ENCODE results near the gene PRPF39. TPM values are rescaled to one million over a fixed set of nuclear protein-coding genes. Genes with fewer than 3 reads are reported as not detected.
A peak's percentile ranks its signal among the peaks of the same experiment; 100 is the strongest.

The PRPF39 gene
- polyA plus RNA-seq, 4 donors: 12.1 to 59.9 (median 32.0) TPM

DNA sequence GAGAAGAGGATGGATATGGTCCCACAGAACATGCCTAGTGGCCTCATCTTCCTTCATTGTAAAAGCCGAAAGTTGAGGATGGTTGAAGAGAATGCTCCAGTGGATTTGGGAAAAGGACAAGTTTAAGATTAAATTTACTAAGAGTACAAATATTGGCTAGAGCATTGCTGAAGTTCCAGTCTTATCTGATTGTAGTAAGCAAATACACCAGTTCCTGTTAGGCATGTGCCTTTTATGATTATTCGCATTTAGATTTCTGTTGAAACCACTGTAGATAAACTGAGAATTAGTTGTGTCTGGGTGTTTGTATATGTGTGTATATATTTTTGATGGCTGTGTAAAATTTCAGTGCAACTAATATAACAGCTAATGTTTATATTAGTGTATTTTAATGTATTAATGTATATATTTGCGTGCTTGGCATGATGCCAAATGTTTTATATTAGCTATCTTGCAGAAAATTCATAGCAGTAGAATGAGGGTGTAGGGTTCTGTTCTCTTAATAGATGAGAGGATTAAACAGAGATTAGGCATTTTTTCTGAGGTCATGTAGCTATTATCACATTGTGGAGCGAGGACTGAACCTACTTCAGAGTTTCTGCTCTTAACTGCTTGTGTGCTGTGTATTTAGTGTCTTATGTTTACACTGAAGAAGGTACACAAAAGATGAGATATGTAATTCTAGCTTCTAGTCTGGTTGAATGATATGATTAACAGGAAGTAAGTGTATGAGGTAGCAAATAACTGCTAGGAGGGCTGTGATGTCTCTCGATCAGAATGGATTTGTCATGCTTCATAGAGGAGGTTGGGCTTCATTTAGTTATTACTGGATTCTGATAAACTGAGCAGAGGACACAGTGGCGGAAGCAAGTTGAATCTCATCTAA is 29.2 kb downstream of the PRPF39 start:
- Histone ChIP-seq H3K4me3 (ENCODE audit: low read depth in 1 of 3, low read length in 3 of 3) (no peak overlapping the region), H3K27me3 (ENCODE audit: control insufficient read depth in 3 of 3, insufficient read depth in 3 of 3, low read length in 3 of 3) (no peaks in the 10 kb centered on the region), H3K27ac (ENCODE audit: low read depth in 1 of 3, low read length in 2 of 3) (no peak overlapping the region), H3K9me3 (ENCODE audit: control insufficient read depth in 2 of 2, insufficient read depth in 1 of 2, low read depth in 1 of 2, low read length in 1 of 2) (no peaks in the 10 kb centered on the region), H3K4me1 (ENCODE audit: control insufficient read depth in 3 of 3, insufficient read depth in 2 of 3, low read depth in 1 of 3, low read length in 2 of 3) (peaks cover 0 to 5% (median 0%) of the 10 kb centered on the region in 3 donors), H3K36me3 (ENCODE audit: control insufficient read depth in 3 of 3, insufficient read depth in 2 of 3, low read depth in 1 of 3, low read length in 3 of 3) (peaks cover 2 to 19% (median 12%) of the 10 kb centered on the region in 3 donors)
- FAIRE-seq (no peak), DNase-seq (peak; percentile 14 to 36)
- 82 to 89% (median 84%) methylated on average over 6 of the region's 6 CpGs for WGBS, 3 donors

DNA sequence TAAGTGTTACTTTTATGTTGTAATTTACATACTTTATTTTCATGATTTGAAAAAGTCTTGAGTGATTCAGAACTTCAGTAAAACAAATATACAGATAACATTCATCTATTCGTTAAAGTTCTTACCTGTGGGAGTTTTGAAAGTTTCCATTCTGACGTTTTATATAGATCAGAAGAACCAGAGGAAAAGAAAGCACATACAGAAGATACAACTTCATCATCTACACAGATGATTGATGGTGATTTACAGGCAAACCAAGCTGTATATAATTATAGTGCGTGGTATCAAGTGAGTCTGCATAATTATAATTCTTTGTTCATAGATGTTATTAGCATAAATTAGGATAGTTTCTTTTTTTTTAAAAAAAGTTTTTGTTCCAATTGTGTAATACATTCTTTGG is 30.4 kb downstream of the PRPF39 start:
- DNase-seq (no peak), FAIRE-seq (peak; percentile 49)
- Histone ChIP-seq H3K4me1 (ENCODE audit: control insufficient read depth in 3 of 3, insufficient read depth in 2 of 3, low read depth in 1 of 3, low read length in 2 of 3) (peaks cover 0 to 5% (median 0%) of the 10 kb centered on the region in 3 donors), H3K4me3 (ENCODE audit: low read depth in 1 of 3, low read length in 3 of 3) (no peak overlapping the region), H3K27me3 (ENCODE audit: control insufficient read depth in 3 of 3, insufficient read depth in 3 of 3, low read length in 3 of 3) (no peaks in the 10 kb centered on the region), H3K27ac (ENCODE audit: low read depth in 1 of 3, low read length in 2 of 3) (no peak overlapping the region), H3K36me3 (ENCODE audit: control insufficient read depth in 3 of 3, insufficient read depth in 2 of 3, low read depth in 1 of 3, low read length in 3 of 3) (peaks cover 2 to 24% (median 15%) of the 10 kb centered on the region in 3 donors), H3K9me3 (ENCODE audit: control insufficient read depth in 2 of 2, insufficient read depth in 1 of 2, low read depth in 1 of 2, low read length in 1 of 2) (no peaks in the 10 kb centered on the region)
- WGBS, 3 donors: 65 to 72% (median 70%) methylated on average over 3 of the region's 3 CpGs

DNA sequence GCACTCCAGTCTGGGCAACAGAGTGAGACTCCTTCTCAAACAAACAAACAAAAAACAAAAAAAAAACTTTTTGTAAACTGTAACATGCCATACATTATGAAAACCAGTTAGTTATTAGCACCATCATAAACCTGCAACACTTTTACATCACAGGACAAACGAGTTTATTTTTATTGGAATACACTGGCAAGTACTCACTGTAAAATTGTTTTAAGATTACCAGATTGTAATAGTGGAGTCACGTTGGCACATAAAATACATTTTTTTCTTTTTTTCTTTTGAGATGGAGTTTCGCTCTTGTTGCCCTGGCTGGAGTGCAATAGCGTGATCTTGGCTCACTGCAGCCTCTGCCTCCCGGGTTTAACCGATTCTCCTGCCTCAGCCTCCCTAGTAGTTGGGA is 34.7 kb downstream of the PRPF39 start:
- Histone ChIP-seq H3K4me1 (ENCODE audit: control insufficient read depth in 3 of 3, insufficient read depth in 2 of 3, low read depth in 1 of 3, low read length in 2 of 3) (no peaks in the 10 kb centered on the region), H3K27me3 (ENCODE audit: control insufficient read depth in 3 of 3, insufficient read depth in 3 of 3, low read length in 3 of 3) (no peaks in the 10 kb centered on the region), H3K4me3 (ENCODE audit: low read depth in 1 of 3, low read length in 3 of 3) (no peak overlapping the region), H3K9me3 (ENCODE audit: control insufficient read depth in 2 of 2, insufficient read depth in 1 of 2, low read depth in 1 of 2, low read length in 1 of 2) (no peaks in the 10 kb centered on the region), H3K36me3 (ENCODE audit: control insufficient read depth in 3 of 3, insufficient read depth in 2 of 3, low read depth in 1 of 3, low read length in 3 of 3) (peaks cover 6 to 30% (median 8%) of the 10 kb centered on the region in 3 donors), H3K27ac (ENCODE audit: low read depth in 1 of 3, low read length in 2 of 3) (no peak overlapping the region)
- FAIRE-seq (no peak), DNase-seq (no peak)
- WGBS, 3 donors: 90 to 93% (median 91%) methylated on average over 6 of the region's 6 CpGs

DNA sequence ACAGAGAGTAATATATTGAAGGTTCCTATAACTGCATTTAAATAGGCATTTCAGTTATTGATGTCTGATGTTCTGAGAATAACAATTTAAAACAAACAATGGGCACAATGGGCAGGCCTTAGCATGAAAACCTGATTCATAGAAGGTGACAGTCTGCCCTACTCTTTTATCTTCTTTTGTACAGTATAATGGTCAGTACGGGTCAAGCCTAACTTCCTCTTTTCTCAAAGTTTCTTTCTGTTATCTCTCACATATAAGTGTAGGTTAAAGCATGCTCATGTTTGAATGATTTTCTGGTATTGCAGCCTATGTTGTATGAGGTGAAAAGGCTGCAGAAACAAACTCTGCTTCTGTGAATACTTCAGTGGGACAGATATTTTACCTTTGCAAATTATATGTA is 36.2 kb downstream of the PRPF39 start:
- no peak overlapping the region for H3K27ac ChIP-seq (ENCODE audit: low read depth in 1 of 3, low read length in 2 of 3)
- H3K9me3 ChIP-seq (ENCODE audit: control insufficient read depth in 2 of 2, insufficient read depth in 1 of 2, low read depth in 1 of 2, low read length in 1 of 2): no peaks in the 10 kb centered on the region
- FAIRE-seq (no peak), DNase-seq (no peak)
- H3K36me3 ChIP-seq (ENCODE audit: control insufficient read depth in 3 of 3, insufficient read depth in 2 of 3, low read depth in 1 of 3, low read length in 3 of 3): peaks cover 6 to 37% (median 11%) of the 10 kb centered on the region in 3 donors
- WGBS, 3 donors: 79 to 86% (median 84%) methylated on average over 1 of the region's 1 CpG
- H3K4me3 ChIP-seq (ENCODE audit: low read depth in 1 of 3, low read length in 3 of 3): no peak overlapping the region
- no peaks in the 10 kb centered on the region for H3K4me1 ChIP-seq (ENCODE audit: control insufficient read depth in 3 of 3, insufficient read depth in 2 of 3, low read depth in 1 of 3, low read length in 2 of 3)
- H3K27me3 ChIP-seq (ENCODE audit: control insufficient read depth in 3 of 3, insufficient read depth in 3 of 3, low read length in 3 of 3): no peaks in the 10 kb centered on the region

DNA sequence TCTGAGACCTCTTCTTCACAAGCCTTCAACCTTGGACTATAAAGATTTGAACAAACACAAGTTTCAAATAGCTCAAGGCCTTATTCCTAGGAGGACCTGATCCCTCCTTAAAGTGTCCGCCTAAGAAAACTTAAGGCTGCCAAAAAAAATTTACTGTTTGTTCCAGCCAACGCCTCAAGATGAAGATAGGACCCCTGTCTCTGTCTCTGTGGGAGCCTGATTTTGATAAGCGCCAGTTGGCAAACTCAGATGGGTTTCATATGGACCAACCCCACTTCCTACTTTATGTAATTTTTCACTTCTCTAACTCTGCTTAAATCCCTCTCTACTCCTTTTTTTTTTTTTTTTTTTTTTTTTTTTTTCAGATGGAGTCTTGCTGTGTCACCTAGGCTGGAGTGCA is 39.4 kb downstream of the PRPF39 start:
- Histone ChIP-seq H3K27me3 (ENCODE audit: control insufficient read depth in 3 of 3, insufficient read depth in 3 of 3, low read length in 3 of 3) (no peaks in the 10 kb centered on the region), H3K4me3 (ENCODE audit: low read depth in 1 of 3, low read length in 3 of 3) (no peak overlapping the region), H3K4me1 (ENCODE audit: control insufficient read depth in 3 of 3, insufficient read depth in 2 of 3, low read depth in 1 of 3, low read length in 2 of 3) (no peaks in the 10 kb centered on the region), H3K9me3 (ENCODE audit: control insufficient read depth in 2 of 2, insufficient read depth in 1 of 2, low read depth in 1 of 2, low read length in 1 of 2) (no peaks in the 10 kb centered on the region), H3K36me3 (ENCODE audit: control insufficient read depth in 3 of 3, insufficient read depth in 2 of 3, low read depth in 1 of 3, low read length in 3 of 3) (peaks cover 9 to 41% (median 11%) of the 10 kb centered on the region in 3 donors), H3K27ac (ENCODE audit: low read depth in 1 of 3, low read length in 2 of 3) (no peak overlapping the region)
- WGBS, 3 donors: 96 to 98% (median 97%) methylated on average over 3 of the region's 3 CpGs
- DNase-seq (no peak), FAIRE-seq (no peak)

- Histone ChIP-seq H3K9me3 (ENCODE audit: control insufficient read depth in 2 of 2, insufficient read depth in 1 of 2, low read depth in 1 of 2, low read length in 1 of 2) (no peaks in the 10 kb centered on the region), H3K4me1 (ENCODE audit: control insufficient read depth in 3 of 3, insufficient read depth in 2 of 3, low read depth in 1 of 3, low read length in 2 of 3) (no peaks in the 10 kb centered on the region), H3K36me3 (ENCODE audit: control insufficient read depth in 3 of 3, insufficient read depth in 2 of 3, low read depth in 1 of 3, low read length in 3 of 3) (peaks cover 6 to 28% (median 11%) of the 10 kb centered on the region in 3 donors), H3K27me3 (ENCODE audit: control insufficient read depth in 3 of 3, insufficient read depth in 3 of 3, low read length in 3 of 3) (no peaks in the 10 kb centered on the region), H3K4me3 (ENCODE audit: low read depth in 1 of 3, low read length in 3 of 3) (no peak overlapping the region), H3K27ac (ENCODE audit: low read depth in 1 of 3, low read length in 2 of 3) (no peak overlapping the region)
- WGBS, 3 donors: 91 to 98% (median 97%) methylated on average over 2 of the region's 2 CpGs
- DNase-seq (no peak), FAIRE-seq (no peak)
These were observed 41.8 kb downstream of the PRPF39 start for GRCh38 chr14:45125754-45126153.

- no peak overlapping the region for H3K4me3 ChIP-seq (ENCODE audit: low read depth in 1 of 3, low read length in 3 of 3)
- 42 to 86% (median 55%) methylated on average over 1 of the region's 1 CpG for WGBS, 3 donors
- no peak for FAIRE-seq
- no peak overlapping the region for H3K27ac ChIP-seq (ENCODE audit: low read depth in 1 of 3, low read length in 2 of 3)
- no peaks in the 10 kb centered on the region for H3K4me1 ChIP-seq (ENCODE audit: control insufficient read depth in 3 of 3, insufficient read depth in 2 of 3, low read depth in 1 of 3, low read length in 2 of 3)
- no peak for DNase-seq
- H3K27me3 ChIP-seq (ENCODE audit: control insufficient read depth in 3 of 3, insufficient read depth in 3 of 3, low read length in 3 of 3): no peaks in the 10 kb centered on the region
- H3K9me3 ChIP-seq (ENCODE audit: control insufficient read depth in 2 of 2, insufficient read depth in 1 of 2, low read depth in 1 of 2, low read length in 1 of 2): no peaks in the 10 kb centered on the region
- H3K36me3 ChIP-seq (ENCODE audit: control insufficient read depth in 3 of 3, insufficient read depth in 2 of 3, low read depth in 1 of 3, low read length in 3 of 3): peaks cover 4 to 19% (median 5%) of the 10 kb centered on the region in 3 donors
These were observed 45.2 kb downstream of the PRPF39 start for GRCh38 chr14:45128963-45129629.

DNA sequence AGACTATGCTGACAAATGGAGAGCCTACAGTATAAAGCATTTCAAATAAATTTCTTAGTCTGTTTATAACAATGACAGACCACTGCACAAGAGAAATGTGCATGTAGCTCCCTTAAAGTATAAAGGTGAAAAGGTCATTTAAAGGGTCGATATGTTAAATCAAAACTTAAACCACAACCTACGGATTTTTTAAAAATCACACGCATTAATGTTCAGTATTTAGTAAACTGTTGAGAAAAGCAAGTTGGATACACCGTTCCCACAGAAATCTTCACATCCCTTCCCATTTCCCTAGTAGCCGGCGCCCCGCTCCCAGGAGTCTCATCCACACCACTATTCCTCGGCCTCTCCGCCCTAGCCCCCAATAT is 49.8 kb downstream of the PRPF39 start:
- no peaks in the 10 kb centered on the region for H3K36me3 ChIP-seq (ENCODE audit: control insufficient read depth in 3 of 3, insufficient read depth in 2 of 3, low read depth in 1 of 3, low read length in 3 of 3)
- FAIRE-seq: no peak
- no peaks in the 10 kb centered on the region for H3K9me3 ChIP-seq (ENCODE audit: control insufficient read depth in 2 of 2, insufficient read depth in 1 of 2, low read depth in 1 of 2, low read length in 1 of 2)
- peak overlapping the region; percentile 52 to 91 (median 78) for H3K27ac ChIP-seq (ENCODE audit: low read depth in 1 of 3, low read length in 2 of 3)
- DNase-seq: peak in 1 of 2 donors; percentile 8
- WGBS, 3 donors: 1% methylated on average over 9 of the region's 9 CpGs
- no peaks in the 10 kb centered on the region for H3K27me3 ChIP-seq (ENCODE audit: control insufficient read depth in 3 of 3, insufficient read depth in 3 of 3, low read length in 3 of 3)
- H3K4me3 ChIP-seq (ENCODE audit: low read depth in 1 of 3, low read length in 3 of 3): peak overlapping the region; percentile 73 to 78 (median 75)
- H3K4me1 ChIP-seq (ENCODE audit: control insufficient read depth in 3 of 3, insufficient read depth in 2 of 3, low read depth in 1 of 3, low read length in 2 of 3): peaks cover 0 to 5% (median 3%) of the 10 kb centered on the region in 3 donors
